Stimulated activated CD8-positive, alpha-beta memory T cell treated with anti-CD3 and anti-CD28 coated beads, Interleukin-7, amount 100 ng/mL, for 24 hours (primary cell): ENCODE data around the gene TUBA3E.
A peak's percentile ranks its signal among the peaks of the same experiment; 100 is the strongest.
"Not testable (repeated sequence)": the region's sequence is repeated elsewhere in the genome, so short reads cannot be mapped to it uniquely, and the experiment has no call there.

Source experiments
- DNase-seq: peaks from one replicate; pipeline ENCODE4 v3.0.0-alpha.2; 2020; ENCODE audit warnings: low read depth

TUBA3E gene

DNA sequence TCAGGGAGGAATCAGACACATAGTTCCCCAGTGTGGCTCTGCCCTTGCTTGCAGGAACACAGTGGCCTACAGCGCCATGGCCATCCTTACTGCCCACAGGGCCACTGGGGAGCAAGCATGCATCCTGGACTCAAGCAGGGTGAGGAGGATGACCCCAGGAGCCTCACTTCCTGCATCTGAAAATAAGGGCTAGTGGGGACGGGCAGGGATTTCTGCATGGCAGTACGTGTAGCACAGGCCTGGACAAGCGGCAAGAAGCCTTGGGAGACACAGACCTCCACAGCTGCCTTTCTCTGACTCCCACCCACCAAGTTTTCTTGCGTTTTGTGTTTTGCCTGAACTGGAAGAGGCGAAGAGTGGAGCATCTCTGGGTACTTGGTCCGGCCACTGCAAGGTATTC is 35.8 kb downstream of the TUBA3E start:
- DNase-seq = not testable (repeated sequence)

DNA sequence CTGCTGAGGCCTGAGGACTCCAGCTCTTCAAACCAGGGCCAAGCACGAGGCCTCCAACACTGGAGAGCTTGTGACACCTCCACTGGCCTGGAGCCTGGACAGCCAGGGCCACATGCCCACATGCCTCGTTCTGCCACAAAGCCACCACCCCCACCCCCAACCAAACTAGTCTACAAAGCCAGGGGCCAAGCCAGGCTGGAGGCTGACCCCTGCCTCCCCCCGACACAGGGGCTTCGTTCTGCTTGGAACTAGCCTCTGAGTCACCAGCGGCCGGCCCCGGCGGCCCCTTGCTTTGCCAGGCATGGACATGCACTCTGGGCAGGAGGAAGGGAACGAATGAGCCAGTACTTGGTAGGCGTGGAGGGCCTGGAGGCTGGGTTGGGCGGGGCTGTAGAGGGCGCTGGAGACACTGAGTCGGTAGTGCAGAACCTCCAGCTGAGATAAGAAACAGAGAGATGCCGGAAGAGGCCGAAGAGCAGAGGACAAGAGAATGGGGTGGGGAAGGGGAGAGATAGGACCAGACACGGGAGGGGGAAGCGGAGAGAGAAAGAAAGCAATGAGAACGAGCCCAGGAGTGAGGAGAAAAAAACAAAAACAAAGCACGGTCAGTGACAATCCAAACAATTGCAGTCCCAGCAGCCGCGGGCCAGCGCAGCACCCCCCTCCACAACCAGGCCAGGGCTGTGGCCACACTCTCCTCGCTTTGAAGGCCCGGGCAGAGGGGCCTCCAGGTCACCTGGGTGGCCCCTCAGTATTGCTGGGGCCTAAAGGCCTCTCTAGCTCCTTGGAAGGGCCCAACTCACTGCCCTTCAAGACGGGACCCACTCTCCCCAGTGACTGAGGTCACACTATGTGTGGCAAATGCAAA is 37.2 kb downstream of the TUBA3E start:
- DNase-seq = not testable (repeated sequence)

DNA sequence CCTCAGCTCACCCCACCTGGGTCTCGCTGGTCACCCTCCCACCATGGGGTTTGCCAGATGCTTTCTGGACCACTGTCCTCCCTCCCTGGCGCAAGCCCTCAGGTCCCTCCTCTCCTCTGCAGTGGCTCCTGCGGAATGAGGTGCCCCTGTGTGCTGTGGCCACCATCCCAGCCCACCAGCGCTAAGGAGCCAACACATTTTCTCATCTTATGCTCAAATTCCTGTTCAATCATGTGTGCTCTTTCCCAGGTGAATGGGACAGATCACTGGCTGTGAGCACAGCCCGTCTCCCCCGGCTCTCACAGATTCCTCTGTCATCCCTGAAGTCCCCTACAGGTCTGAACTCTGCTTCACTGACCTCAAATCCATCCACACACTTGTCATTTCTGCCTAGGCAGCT is 38.1 kb downstream of the TUBA3E start:
- no peak for DNase-seq

DNA sequence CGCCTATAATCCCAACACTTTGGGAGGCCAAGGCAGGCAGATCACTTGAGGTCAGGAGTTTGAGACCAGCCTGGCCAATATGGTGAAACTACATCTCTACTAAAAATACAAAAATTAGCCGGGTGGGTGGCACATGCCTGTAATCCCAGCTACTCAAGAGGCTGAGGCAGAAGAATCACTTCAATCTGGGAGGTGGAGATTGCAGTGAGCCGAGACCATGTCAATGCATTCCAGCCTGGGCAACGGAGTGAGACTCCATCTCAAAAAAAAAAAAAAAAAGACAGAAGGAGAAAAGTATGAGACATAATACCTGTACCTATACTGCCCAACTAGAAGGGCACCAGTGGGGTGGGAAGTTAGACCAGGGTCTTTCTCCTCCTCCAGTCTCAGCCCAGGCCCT is 38.9 kb downstream of the TUBA3E start:
- DNase-seq = not testable (repeated sequence)

DNA sequence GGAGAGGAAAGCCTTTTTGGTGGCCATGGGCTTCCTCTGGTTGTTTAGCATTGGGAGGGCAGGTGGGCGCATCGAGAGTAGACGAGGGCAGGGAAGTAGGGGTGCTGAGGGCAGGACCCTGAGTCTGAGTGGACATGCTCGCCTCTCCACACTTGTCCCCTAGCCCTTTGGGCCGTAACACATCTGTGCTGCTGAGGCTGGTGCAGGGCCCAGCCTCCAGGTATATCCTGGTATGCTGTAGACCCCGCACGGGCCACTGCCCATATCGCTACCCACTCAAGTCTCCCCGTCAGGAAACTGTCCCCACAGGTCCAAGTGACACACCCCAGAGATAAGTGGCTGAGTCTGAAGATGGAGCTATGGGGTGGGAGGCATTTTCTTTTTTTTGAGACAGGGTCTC is 39.6 kb downstream of the TUBA3E start:
- DNase-seq = no peak

DNA sequence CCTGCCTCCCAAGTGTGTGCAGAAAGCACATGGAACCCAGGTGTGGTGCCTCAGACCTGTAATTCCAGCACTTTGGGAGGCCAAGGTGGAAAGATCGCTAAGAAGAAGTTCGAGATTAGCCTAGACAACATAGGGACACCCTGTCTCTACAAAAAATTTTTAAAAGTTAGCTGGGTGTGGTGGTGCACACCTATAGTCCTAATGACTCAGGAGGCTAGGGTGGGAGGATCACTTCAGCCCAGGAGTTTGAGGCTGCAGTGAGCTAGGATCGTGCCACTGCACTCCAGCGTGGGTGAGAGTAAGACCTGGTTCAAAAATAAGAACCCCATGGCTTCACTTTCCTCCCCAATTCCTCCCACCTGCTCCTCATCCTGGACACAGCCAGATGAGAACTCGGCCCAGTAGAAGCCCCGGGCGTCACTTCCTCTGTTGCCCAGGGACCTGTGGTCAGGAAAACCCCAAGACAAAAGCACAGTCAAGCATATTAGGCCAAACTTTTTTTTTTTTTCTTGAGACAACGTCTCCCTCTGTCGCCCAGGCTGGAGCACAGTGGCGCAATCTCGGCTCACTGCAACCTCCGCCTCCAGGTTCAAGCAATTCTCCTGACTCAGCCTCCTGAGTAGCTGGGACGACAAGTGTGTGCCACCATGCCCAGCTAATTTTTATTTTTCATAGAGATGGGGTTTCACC is 40.3 kb downstream of the TUBA3E start:
- DNase-seq = not testable (repeated sequence)

DNA sequence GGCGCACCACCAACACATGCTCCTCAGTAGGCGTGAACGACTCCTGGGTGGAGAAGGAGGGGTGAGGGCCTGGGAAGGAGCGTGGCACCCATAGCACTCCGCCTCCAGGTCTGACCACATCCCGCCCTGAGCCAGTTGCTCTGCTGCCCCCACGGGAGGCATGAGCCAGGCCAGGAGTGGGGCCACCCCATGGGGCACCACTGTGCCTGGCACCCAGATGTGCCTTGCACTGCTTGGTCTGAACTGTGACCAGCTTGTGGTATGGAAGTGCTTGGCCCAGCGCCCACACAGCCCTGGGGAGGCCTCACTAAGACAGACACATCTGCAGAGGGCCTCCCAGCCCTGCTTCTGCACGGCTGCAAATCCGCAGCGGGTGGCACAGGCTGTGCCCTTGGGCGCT is 40.9 kb downstream of the TUBA3E start:
- not testable (repeated sequence) for DNase-seq

DNA sequence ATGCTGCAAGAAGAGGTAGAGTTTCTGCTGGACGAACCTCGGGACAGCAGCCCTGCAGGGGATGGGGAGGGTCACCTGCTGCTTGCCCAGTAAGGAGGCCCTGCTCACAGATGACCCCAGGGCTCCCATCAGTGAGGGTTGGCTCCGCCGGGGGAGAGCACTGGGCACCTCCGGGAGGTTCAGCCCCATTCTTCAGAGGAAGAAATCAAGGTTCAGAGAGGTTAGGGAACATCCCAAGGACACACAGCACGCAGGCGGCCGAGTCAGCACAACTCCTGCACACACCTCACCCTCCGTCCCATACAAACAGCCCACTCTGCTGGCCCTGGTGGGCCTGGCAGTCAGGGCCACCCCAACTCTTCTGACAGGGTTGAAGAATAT is 41.6 kb downstream of the TUBA3E start:
- DNase-seq = no peak

DNA sequence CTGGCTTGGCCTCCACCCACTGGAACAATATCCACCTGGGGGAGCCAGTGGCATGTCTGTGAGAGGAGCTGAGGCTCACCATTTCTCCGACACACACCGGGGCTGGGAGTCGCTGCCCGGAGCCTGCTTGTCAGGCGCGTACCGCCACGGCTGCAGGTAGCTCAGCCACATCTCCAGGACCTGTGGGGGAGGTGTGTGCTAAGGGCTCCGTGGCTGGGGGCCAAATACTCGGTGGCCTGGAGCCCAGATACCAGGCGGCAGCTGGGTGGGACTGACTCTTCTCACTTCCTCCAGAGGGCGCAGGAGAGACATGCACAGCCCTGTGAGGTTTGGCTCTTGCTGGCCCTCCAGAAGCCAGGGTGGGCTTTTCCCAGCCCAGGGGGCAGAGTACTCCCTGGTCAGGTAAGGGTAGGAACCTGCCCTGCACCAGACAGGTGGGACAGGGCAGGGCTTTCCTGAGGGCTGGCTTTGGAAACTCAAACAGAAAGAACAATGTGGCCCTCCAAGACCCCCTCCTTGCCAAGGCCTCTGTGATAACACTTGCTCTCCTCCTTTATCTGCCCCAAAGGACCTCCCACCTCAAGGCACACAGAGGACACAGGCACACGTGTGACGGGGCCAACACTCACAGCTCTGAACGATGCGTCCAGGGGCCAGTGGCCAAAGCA is 42.1 kb downstream of the TUBA3E start:
- not testable (repeated sequence) for DNase-seq

DNA sequence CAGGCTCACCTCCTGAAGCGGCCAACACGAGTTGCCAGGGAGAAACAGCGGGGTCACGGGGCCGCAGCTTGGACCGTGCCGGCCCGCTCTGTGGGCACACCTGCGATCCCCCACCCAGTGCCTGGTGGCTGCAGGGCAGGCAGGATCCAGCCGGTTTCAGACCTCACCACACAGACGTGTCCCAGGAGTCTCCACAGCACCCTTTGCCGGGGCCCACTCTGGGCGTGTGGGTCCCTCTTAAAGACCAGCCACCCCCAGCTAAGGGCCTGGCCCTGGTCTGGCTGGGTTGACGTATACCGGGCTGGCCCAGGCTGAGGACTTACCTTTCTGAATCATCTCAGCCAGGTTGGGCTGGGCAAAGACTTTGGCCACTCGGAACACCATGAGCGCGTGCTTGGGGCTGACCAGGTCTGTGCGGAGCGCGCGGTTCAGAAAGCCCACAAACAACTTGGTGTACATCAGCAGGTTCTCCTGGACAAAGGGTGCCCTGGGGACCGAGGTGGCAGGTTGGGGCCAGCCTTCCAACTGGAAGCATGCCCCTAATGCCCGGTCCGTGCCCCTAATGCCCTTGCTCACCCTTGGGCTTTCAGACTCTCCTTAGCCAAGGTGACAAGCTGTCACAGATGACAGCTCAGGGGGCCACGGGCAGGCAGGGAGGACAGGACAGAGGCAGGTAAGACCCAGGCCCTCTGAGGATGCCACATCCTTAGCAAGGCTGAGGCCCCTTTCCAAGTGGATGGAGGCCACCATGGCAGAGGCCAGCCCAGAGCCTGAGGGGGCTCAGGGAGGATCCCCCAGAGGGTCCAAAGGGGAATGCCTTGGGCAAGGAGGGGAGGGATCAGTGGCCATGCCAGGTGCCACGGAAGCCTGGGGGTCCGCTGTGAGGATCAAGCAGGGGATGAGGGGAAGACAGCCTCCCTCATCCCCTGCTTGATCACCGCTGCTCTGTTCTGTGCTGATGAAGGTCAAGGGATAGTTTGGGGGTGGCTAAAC is 43.2 kb downstream of the TUBA3E start:
- no peak for DNase-seq

DNA sequence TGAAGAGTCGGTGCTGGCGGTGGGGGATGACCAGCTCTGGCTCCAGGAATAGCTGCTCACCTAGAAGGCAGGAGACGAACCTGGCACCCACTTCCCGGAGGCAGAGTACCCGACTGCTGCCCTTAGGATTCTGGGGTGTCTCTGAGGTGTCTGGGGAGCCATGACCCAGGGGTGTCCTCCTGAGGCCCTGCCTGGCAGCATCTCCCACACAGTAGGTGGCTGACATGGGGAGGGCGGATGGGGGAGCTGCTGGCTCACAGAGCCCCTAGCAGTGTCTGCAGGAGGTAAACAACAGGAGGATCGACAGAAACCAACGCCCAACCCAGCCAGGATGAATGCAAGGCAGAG is 43.8 kb downstream of the TUBA3E start:
- DNase-seq = not testable (repeated sequence)

DNA sequence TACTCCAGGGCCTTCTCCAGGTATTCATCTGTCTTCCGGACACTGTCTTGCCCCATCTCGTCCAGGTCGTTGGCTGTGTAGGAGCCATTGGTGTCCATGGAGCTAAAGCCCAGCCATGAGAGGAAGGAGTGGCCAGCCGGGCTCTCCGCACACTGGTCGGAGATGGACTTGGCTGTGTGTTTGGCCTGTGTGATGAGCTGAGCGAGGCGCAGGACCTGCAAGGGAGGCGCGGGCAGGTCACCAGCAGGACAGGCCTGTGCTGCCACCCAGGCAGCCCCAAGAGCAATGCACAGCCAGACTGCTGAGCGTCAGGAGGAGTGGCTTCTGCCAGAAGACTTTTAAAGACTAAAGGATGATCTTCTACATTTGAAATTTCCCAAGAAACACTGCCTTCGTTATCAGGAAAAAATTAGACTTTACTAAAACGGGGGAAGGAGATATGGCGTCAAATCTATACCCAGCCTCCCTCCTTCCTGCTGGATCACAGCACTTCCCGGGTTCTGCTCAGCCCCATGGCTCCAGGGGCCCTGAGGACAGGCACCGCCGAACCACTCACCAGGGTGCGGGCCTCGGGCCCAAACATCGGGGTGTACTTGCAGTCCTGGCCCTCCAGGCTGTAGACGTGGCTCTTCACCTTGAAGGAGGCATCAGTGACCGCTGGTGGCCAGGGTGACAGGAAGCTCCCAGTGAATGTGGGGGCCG is 44.4 kb downstream of the TUBA3E start:
- not testable (repeated sequence) for DNase-seq

DNA sequence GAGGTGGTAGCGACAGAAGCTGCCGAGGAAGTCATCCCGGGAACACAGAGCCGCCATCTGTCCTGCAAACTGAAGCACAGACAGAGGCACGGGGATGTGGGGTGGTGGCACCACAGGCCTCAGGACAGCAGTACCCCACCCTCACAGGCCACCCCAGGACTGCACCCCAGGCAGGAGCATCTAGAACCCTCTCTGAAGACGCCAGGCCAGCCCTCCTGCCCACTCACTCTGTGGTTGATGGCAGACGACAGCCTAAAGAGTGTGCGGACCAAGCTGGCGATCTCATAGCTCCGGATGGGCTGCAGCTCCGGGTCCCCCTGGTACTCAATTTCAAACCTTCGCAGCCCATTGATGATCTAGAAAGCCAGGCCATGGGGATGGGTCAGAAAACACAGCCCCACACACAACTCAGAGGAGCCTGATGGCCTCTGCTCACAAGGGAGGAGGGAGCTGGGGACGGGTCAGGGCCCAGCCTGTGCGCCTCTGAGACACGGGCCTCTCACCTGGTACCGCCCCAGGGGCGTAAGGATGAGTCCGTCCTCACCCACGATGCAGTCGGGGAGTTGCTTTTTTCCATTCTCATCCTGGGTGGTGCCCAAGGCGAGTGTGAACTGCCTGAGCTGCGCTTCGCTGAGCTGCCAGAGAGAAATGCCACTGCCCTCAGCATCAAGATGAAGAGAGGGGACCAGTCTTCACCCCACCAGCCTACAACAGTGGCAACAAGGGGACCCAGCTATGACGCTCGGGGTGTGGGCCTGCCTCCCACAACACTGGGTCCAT is 45.2 kb downstream of the TUBA3E start:
- DNase-seq = no peak

DNA sequence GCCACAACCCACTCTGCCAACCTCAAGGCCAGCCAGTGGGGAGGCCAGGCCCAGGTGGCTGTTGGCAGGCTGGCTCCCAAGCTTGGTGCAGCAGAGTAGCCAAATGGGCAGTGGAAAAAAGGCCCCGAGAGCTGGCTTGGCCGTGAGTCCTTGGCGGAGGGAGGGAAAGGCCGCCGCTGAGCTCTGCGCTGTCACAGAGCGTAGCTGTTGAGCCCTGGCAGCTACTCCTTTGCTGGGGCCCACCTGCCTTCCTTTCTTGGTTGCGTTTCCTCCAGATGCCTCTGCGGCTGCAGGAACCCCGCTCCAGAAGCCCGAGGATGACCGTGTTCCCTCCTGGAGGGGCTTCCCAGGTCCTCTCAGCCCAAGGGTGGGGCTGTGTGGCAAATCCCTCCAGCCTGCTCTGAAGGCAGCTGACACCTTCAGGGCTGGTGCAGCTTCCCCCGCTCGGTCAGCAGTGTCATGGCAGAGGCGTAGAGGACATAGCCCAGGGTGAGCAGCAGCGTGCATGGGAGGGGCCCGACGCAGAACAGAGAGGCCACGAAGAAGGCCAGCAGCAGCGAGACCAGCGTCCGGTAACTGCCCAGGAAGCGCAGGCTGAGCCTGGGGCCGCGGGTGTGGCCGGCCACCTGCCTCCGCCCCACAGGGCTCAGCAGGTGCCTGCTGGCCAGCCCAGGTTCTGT is 46.0 kb downstream of the TUBA3E start:
- DNase-seq = not testable (repeated sequence)

DNA sequence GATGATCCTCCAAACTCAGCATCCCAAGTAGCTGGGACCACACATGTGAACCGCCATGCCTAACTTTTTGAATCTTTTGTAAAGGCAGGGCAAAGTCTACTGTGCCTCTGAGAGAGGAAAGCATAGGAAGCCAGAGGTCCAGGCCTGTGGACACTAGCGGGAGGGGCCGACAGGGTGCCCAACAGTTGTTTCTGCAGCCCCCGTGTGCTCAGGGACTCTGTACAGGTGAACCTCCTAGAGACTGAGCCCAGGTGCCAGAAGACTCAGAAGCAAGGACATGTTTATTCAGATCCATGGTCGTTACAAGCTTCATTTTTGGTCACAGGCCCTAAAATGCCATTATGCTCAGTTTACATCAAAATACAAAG is 47.1 kb downstream of the TUBA3E start:
- not testable (repeated sequence) for DNase-seq

DNA sequence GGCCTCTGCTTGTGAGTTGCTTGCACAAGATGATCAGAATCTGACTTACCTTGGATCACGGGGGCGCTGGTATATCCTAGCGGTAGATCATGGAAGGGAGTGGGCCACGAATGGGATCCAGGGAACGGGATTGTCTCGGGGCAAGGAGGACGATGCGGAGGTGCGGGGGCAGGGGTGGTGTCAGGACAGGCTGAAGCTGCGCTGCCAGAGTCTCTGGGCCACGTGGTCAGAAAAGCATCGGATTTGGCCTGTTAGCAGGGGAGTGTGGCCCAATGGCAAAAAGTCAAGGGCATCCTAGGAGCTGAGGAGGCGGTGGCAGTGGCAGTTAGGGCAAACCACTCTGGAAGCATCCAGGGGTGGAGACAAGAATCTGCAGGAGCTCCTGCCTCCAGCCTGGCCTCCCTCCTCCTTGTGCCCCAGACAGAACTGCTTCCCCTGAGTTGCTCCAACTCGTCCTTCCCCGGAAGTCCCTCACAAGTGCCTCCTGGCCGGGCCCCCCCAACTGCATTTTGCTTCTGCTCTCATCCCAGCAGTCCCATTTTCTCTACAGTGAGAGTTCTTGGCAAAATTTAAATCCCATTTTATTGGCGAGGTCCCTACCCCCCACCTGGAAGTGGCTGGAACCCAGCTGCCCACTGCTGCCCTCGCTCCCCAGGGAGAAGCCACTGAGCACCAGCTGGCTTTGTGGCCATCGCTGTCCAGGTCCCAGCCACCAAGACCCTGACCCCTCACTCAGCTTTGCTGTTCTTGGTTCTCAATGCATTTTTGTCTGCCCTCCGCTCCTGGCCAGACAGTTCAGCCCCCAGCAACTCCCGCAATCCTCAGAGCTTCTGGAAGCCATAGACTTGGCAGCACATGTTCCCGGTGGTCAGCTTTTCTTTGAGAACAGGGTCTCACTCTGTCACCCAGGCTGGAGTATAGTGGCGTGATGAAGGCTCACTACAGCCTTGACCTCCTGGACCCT is 47.8 kb downstream of the TUBA3E start:
- DNase-seq = no peak

DNA sequence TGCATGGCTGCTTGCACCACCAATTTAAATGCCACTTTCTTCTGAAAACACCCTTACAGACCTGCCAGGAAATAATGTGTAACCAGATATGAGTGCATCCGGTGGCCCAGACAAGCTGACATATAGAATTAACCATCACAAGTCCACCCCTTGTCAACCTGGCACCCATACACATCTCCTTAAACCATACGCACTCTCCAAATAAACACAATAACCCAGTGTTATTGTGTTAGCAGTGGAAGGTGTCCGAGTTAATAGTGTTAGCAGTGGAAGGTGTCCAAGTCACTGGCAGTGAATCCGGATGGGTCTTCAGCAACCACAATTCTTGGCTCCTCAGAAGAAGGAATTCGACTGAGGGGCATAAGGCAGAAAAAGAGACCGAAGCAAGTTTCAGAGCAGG is 49.7 kb downstream of the TUBA3E start:
- DNase-seq = not testable (repeated sequence)

DNA sequence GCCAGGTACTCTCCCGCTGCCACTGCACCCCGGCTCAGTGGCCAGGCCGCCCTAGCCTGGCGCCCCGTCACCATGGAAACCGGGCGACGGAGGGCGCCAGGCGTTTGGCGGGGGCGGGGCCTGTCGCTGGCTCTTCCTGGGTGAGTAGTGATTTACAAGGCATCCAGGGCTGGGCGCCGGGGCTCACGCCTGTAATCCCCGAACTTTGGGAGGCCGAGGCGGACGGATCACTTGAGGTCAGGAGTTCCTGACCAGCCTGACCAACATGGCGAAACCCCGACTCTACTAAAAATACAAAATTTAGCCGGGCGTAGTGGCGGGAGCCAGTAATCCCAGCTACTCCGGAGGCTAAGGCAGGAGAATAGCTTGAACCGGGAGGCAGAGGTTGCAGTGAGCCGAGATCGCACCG is 53.2 kb downstream of the TUBA3E start, which contains the start of gene CCDC74B:
CCDC74B (minus strand) TSS at position 107 of the 409 bp plus-strand sequence. CDS start 116 bp downstream, outside the sequence.
- peak; percentile 20 for DNase-seq
